Measurements from ENCODE around the gene DYNC2H1. TPM values are rescaled to one million over a fixed set of nuclear protein-coding genes. Genes with fewer than 3 reads are reported as not detected.

Gene DYNC2H1
- total RNA-seq, 1 donor from 2014 or later, result 61.1 TPM

DNA sequence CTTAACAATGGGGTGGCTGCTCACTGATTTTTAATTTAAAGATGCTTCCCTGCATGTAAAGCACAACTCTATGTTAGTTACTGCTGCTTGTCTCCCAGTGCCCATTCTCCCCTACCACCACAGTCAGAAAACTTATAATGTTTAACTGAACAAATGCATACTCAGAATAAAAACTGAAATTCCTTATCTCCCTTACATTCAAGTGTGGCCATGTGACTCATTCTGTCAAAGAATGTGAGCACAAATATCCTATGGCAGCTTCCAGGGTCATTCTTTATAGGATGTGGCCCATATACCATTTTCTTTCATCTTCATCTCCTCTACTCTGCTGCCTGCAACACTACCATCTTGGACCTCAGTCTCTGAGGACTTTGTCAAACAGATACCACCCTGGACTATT lies 374.8 kb downstream of the DYNC2H1 start:
- Histone ChIP-seq H3K4me1 (no peaks in the 10 kb centered on the region), H3F3A (ENCODE audit: low read depth) (no peaks in the 10 kb centered on the region), H3K27ac (no peak overlapping the region), H4K20me1 (ENCODE audit: low read depth) (no peaks in the 10 kb centered on the region), H3K9ac (no peak overlapping the region), H3K27me3 (no peaks in the 10 kb centered on the region), H3K4me2 (no peak overlapping the region), H3K36me3 (no peaks in the 10 kb centered on the region), H3K9me3 (ENCODE audit: low read depth) (no peaks in the 10 kb centered on the region), H3K79me2 (ENCODE audit: low read depth) (no peaks in the 10 kb centered on the region), H3K4me3 (no peak overlapping the region), H2AFZ (replicated peaks) (no peak overlapping the region)
- peaks cover 3% of the 10 kb centered on the region for H3K4me1 Mint-ChIP-seq
- TF ChIP-seq EZH2 (IDR thresholded peaks at IDR 0.05) (no peak), EZH2phosphoT487 (IDR thresholded peaks at IDR 0.05) (no peak)
- TF ChIP-seq, protein P1, sequence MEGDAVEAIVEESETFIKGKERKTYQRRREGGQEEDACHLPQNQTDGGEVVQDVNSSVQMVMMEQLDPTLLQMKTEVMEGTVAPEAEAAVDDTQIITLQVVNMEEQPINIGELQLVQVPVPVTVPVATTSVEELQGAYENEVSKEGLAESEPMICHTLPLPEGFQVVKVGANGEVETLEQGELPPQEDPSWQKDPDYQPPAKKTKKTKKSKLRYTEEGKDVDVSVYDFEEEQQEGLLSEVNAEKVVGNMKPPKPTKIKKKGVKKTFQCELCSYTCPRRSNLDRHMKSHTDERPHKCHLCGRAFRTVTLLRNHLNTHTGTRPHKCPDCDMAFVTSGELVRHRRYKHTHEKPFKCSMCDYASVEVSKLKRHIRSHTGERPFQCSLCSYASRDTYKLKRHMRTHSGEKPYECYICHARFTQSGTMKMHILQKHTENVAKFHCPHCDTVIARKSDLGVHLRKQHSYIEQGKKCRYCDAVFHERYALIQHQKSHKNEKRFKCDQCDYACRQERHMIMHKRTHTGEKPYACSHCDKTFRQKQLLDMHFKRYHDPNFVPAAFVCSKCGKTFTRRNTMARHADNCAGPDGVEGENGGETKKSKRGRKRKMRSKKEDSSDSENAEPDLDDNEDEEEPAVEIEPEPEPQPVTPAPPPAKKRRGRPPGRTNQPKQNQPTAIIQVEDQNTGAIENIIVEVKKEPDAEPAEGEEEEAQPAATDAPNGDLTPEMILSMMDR (IDR thresholded peaks at IDR 0.05), result no peak
- no peak overlapping the region for H3K27ac Mint-ChIP-seq
- no peak for DNase-seq (ENCODE audit: low spot score)
- H3K27me3 Mint-ChIP-seq (ENCODE audit: insufficient read depth, low read depth), result no peaks in the 10 kb centered on the region
- H3K36me3 Mint-ChIP-seq, result no peaks in the 10 kb centered on the region
- H3K4me3 Mint-ChIP-seq, result no peak overlapping the region
- H3K9me3 Mint-ChIP-seq, result peaks cover 2% of the 10 kb centered on the region

DNA sequence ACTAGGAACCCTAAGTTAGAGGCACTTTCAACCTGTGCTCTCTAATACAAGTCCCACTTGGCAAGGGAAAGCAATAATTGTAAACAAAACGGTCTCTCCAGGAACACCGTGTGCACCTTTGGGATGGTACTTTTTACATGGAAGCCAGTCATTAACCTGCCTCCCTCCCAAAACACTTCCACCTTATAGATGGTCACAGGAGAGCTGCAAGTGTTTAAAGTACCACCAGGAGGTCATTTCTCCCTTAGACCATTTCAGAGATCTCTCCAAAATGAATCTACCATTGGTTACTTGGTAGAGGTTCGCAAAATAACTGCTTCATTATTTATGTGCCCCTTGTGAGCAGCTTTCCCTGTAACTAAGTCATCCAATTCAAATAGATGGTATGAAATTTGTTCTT lies 375.3 kb downstream of the DYNC2H1 start:
- no peak overlapping the region for H3K4me3 Mint-ChIP-seq
- Histone ChIP-seq H3F3A (ENCODE audit: low read depth) (no peaks in the 10 kb centered on the region), H3K4me2 (no peak overlapping the region), H4K20me1 (ENCODE audit: low read depth) (no peaks in the 10 kb centered on the region), H3K79me2 (ENCODE audit: low read depth) (no peaks in the 10 kb centered on the region), H3K9me3 (ENCODE audit: low read depth) (no peaks in the 10 kb centered on the region), H3K4me3 (no peak overlapping the region), H3K4me1 (no peaks in the 10 kb centered on the region), H3K36me3 (no peaks in the 10 kb centered on the region), H3K27me3 (no peaks in the 10 kb centered on the region), H3K9ac (no peak overlapping the region), H2AFZ (replicated peaks) (no peak overlapping the region), H3K27ac (no peak overlapping the region)
- H3K36me3 Mint-ChIP-seq, result no peaks in the 10 kb centered on the region
- peaks cover 3% of the 10 kb centered on the region for H3K4me1 Mint-ChIP-seq
- H3K9me3 Mint-ChIP-seq, result peaks cover 2% of the 10 kb centered on the region
- no peak for TF ChIP-seq EZH2phosphoT487 (IDR thresholded peaks at IDR 0.05)
- no peak for DNase-seq (ENCODE audit: low spot score)
- no peak overlapping the region for H3K27ac Mint-ChIP-seq
- no peaks in the 10 kb centered on the region for H3K27me3 Mint-ChIP-seq (ENCODE audit: insufficient read depth, low read depth)

DNA sequence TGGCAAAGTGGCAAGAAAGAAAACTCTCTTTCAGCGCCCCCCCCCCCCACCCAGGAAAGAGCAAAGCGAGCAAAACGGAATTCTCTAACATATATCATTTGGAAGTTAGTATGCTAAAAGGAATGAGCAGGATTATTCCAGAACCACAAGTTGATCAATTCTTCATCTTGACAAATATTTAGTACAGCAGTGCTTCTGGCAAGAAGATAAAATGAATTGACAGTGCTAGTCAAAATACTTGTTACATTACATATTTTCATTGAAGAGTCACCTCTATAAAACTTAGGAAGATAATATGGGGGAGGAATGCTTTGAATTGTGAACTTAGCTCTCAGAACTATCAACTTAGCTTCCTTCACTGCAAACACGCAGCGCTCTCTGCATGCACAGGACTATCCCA lies 377.4 kb downstream of the DYNC2H1 start:
- DNase-seq (ENCODE audit: low spot score), result no peak
- H3K79me2 ChIP-seq (ENCODE audit: low read depth), result no peaks in the 10 kb centered on the region

DNA sequence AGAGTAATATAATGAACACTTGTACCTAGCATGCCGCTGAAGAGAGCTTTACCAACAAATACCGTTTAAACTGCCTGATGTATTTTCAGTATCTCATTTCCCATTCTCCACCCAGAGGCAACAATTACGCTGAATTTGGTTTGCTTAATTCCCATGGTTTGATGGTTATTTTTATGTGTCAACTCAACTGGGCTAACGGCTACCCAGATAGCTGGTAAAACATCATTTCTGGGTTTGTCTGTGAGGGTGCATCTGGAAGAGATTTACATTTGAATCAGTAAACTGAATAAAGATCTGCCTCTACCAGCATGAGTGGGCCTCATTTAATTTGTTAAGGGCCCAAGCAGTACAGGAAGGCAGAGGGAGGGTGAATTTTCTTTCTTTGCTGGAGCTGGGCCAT lies 377.9 kb downstream of the DYNC2H1 start:
- Mint-ChIP-seq H3K36me3 (no peaks in the 10 kb centered on the region), H3K4me3 (no peak overlapping the region)
- TF ChIP-seq EZH2 (IDR thresholded peaks at IDR 0.05) (no peak), EZH2phosphoT487 (IDR thresholded peaks at IDR 0.05) (no peak)
- TF ChIP-seq, protein P1 (IDR thresholded peaks at IDR 0.05), result no peak

More for the DNA sequence above, 377.4 kb downstream of the DYNC2H1 start:
- H3K27ac Mint-ChIP-seq, result no peak overlapping the region
- H3K4me2 ChIP-seq, result no peak overlapping the region
- H3K9ac ChIP-seq, result no peak overlapping the region
- H3K36me3 Mint-ChIP-seq, result no peaks in the 10 kb centered on the region
- H3K4me3 Mint-ChIP-seq, result no peak overlapping the region
- no peaks in the 10 kb centered on the region for H3K36me3 ChIP-seq
- H2AFZ ChIP-seq (replicated peaks), result no peak overlapping the region
- peaks cover 2% of the 10 kb centered on the region for H3K9me3 Mint-ChIP-seq
- no peaks in the 10 kb centered on the region for H3F3A ChIP-seq (ENCODE audit: low read depth)
- TF ChIP-seq EZH2 (IDR thresholded peaks at IDR 0.05) (no peak), EZH2phosphoT487 (IDR thresholded peaks at IDR 0.05) (no peak)
- TF ChIP-seq, protein P1 (IDR thresholded peaks at IDR 0.05), result no peak
- H3K4me3 ChIP-seq, result no peak overlapping the region
- H3K4me1 ChIP-seq, result no peaks in the 10 kb centered on the region
- H3K9me3 ChIP-seq (ENCODE audit: low read depth), result no peaks in the 10 kb centered on the region
- no peak overlapping the region for H3K27ac ChIP-seq
- H3K27me3 Mint-ChIP-seq (ENCODE audit: insufficient read depth, low read depth), result no peaks in the 10 kb centered on the region
- H3K27me3 ChIP-seq, result no peaks in the 10 kb centered on the region
- no peaks in the 10 kb centered on the region for H4K20me1 ChIP-seq (ENCODE audit: low read depth)
- peaks cover 3% of the 10 kb centered on the region for H3K4me1 Mint-ChIP-seq

More for the DNA sequence above, 377.9 kb downstream of the DYNC2H1 start:
- no peak overlapping the region for H3K27ac ChIP-seq
- H3K27me3 ChIP-seq, result no peaks in the 10 kb centered on the region
- H3K27me3 Mint-ChIP-seq (ENCODE audit: insufficient read depth, low read depth), result no peaks in the 10 kb centered on the region
- H3K9me3 Mint-ChIP-seq, result peaks cover 2% of the 10 kb centered on the region
- DNase-seq (ENCODE audit: low spot score), result no peak
- no peaks in the 10 kb centered on the region for H3K36me3 ChIP-seq
- no peak overlapping the region for H2AFZ ChIP-seq (replicated peaks)
- H4K20me1 ChIP-seq (ENCODE audit: low read depth), result no peaks in the 10 kb centered on the region
- no peak overlapping the region for H3K4me2 ChIP-seq
- H3K9me3 ChIP-seq (ENCODE audit: low read depth), result no peaks in the 10 kb centered on the region
- H3K9ac ChIP-seq, result no peak overlapping the region
- H3K4me1 ChIP-seq, result peaks cover 3% of the 10 kb centered on the region
- no peak overlapping the region for H3K27ac Mint-ChIP-seq
- no peak overlapping the region for H3K4me3 ChIP-seq
- no peaks in the 10 kb centered on the region for H3K79me2 ChIP-seq (ENCODE audit: low read depth)
- H3F3A ChIP-seq (ENCODE audit: low read depth), result no peaks in the 10 kb centered on the region
- peaks cover 4% of the 10 kb centered on the region for H3K4me1 Mint-ChIP-seq
